Dendritic cell treated with granulocyte-macrophage colony-stimulating factor and Interleukin-4, amounts not matched to agents 40 ng/mL and 50 ng/mL, for 4 days (primary cell): ENCODE results near the gene VAMP8.
A peak's percentile ranks its signal among the peaks of the same experiment; 100 is the strongest.

Experiments
- H3K27ac Mint-ChIP-seq: one replicate; pipeline ENCODE4 v1.8.0; 2022; ENCODE audit warnings: mild to moderate bottlenecking, mixed read lengths
- H3K27me3 Mint-ChIP-seq: one replicate; pipeline ENCODE4 v1.8.0; 2022; ENCODE audit warnings: mild to moderate bottlenecking, mixed read lengths
- H3K36me3 Mint-ChIP-seq: one replicate; pipeline ENCODE4 v1.8.0; 2022; ENCODE audit warnings: low read depth, mixed read lengths
- H3K4me1 Mint-ChIP-seq: one replicate; pipeline ENCODE4 v1.8.0; 2022; ENCODE audit warnings: low read depth, mixed read lengths
- H3K4me3 Mint-ChIP-seq: one replicate; pipeline ENCODE4 v1.8.0; 2022; ENCODE audit warnings: mild to moderate bottlenecking, moderate library complexity, mixed read lengths
- H3K9me3 Mint-ChIP-seq: one replicate; pipeline ENCODE4 v1.8.0; 2022; ENCODE audit warnings: mixed read lengths
- intact Hi-C: fragments of 100-400 bp; cut with micrococcal nuclease; formaldehyde crosslinking; loops from one replicate; pipeline ENCODE4 v1.15.0; 2022

The VAMP8 gene

DNA sequence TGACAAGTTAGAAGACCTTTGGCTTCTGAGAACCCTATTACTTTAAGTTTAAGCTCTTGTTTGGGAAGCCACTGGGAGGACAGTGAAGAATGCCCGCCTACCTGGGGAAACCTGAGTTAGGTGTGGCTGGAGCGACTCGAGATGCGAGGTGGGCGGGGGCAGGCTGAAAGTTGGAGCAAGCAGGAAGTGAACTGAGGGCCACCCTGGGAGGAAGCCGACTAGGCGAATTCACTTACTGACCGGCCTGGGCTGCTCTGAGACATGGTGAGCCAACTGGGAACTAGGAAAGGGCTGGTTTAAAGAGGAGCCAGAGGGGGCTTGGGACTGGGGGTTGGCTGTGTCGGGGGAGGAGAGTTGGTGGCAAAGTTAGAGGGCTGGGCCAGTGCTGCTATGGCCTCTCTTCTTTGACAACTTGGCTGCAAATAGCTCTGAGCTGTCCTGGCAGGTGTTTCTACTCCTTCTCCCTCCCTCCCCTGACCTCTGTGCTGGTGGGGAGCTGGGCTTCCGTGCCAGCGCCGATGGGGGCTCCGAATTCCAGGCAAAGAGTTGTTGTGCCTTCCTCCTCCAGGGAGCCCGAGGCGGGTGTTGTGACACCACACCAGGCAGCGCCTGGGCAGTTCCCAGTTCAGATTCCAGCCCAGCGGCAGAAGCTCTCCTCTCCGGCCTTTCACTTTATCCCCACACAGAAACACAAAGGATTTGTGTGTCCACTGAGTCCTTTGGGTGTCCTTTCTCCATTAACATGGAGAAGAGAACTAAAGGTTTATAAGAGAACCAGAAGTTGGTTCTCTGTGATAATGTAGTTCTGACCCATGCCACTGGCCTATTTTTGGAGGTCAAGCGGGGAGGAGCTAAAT is at the start of gene VAMP8:
Gene VAMP8 (plus strand): TSS at position 201 of the 857 bp plus-strand sequence. CDS start 61 bp downstream, at position 262.
- H3K9me3 Mint-ChIP-seq = no peaks in the 10 kb centered on the region
- intact Hi-C loops = loop anchor here (2.0 kb wide), 2 partner anchors 17 kb away; partner anchors contain the start of genes GGCX and RNF181
- H3K27ac Mint-ChIP-seq = peak within 1 kb of the TSS; percentile 99
- no peaks in the 10 kb centered on the region for H3K27me3 Mint-ChIP-seq
- peaks cover 52% of the 10 kb centered on the region for H3K4me1 Mint-ChIP-seq
- peak within 1 kb of the TSS; percentile 97 for H3K4me3 Mint-ChIP-seq
- H3K36me3 Mint-ChIP-seq = peaks cover 55% of the 10 kb centered on the region

DNA sequence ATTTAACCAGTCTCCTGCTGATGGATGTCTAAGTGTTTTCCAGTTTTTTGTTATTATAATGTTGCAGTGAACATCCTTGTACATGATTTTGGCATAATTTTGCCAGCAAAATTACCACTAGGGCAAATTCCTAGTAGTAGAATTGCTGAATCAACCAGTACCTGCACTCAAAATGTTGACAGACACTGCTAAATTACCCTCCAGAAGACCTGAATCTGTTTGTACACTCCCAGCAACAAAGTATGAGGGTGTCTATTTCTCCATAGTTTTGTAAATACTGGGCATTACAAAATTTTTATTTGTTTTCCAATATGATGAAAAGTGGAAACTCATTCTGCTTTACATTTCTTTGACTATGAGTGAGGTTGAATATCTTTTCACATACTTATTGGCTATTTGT is 49.6 kb upstream of the VAMP8 start:
- Mint-ChIP-seq H3K36me3 (no peaks in the 10 kb centered on the region), H3K27ac (no peak overlapping the region), H3K4me3 (no peak overlapping the region), H3K27me3 (no peaks in the 10 kb centered on the region), H3K9me3 (no peaks in the 10 kb centered on the region), H3K4me1 (peaks cover 38% of the 10 kb centered on the region)
- intact Hi-C loops = no loop called here

DNA sequence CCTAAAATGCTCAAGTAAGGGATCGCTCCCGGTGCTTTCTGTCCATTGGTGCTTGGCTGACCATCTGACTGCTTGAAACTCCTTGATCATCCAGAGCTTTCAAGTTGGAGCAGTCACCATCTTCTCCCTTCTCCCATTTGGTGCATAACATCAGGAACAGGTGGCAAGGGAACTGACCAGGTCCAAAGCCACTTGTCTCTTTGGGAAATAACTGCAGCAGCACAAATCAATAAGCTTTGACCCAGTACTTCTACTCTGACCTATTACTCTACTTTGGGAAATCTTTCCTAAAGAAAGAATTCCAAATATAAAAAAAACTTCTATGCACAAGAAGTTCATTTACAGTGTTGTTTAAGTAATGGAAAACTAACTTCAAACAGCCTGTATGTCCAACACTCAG is 49.0 kb upstream of the VAMP8 start:
- H3K27ac Mint-ChIP-seq = no peak overlapping the region
- H3K27me3 Mint-ChIP-seq = no peaks in the 10 kb centered on the region
- H3K4me3 Mint-ChIP-seq = no peak overlapping the region
- no peaks in the 10 kb centered on the region for H3K9me3 Mint-ChIP-seq
- H3K36me3 Mint-ChIP-seq = no peaks in the 10 kb centered on the region
- intact Hi-C loops = no loop called here
- H3K4me1 Mint-ChIP-seq = peaks cover 33% of the 10 kb centered on the region

DNA sequence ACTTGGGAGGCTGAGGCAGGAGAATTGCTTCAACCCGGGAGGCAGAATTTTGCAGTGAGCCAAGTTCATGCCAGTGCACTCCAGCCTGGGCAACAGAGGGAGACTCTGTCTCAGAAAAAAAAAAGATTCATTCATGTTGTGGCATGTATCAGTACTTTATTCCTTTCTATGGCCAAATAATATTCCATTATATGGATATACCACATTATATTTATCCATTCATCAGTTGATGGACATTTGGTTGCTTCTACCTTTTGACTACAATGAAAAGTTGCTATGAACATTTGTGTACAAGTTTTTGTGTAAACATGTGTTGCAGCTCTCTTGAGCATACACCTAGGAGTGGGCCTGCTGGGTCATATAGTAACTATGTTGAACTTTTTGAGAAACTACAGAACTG is 47.6 kb upstream of the VAMP8 start:
- intact Hi-C loops = no loop called here
- Mint-ChIP-seq H3K4me1 (peaks cover 26% of the 10 kb centered on the region), H3K36me3 (no peaks in the 10 kb centered on the region), H3K27ac (no peak overlapping the region), H3K9me3 (no peaks in the 10 kb centered on the region), H3K27me3 (no peaks in the 10 kb centered on the region), H3K4me3 (no peak overlapping the region)

DNA sequence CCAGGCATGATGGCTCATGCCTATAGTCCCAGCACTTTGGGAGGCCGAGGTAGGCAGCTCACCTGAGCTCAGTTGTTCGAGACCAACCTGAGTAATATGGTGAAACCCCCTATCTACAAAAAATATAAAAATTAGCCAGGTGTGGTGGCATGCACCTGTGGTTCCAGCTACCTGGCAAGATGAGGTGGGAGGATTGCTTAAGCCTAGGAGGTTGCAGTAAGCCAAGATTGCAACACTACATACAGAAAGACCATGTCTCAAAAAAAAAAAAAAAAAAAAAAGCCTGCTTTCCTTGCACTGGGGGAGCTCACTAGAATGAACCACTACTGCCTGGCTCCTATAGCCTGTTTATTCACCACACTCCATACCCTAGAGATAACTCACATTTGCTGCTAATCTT is 45.8 kb upstream of the VAMP8 start:
- peaks cover 6% of the 10 kb centered on the region for H3K36me3 Mint-ChIP-seq
- no peak overlapping the region for H3K4me3 Mint-ChIP-seq
- no peaks in the 10 kb centered on the region for H3K27me3 Mint-ChIP-seq
- H3K9me3 Mint-ChIP-seq = no peaks in the 10 kb centered on the region
- peaks cover 30% of the 10 kb centered on the region for H3K4me1 Mint-ChIP-seq
- intact Hi-C loops = no loop called here
- H3K27ac Mint-ChIP-seq = no peak overlapping the region

DNA sequence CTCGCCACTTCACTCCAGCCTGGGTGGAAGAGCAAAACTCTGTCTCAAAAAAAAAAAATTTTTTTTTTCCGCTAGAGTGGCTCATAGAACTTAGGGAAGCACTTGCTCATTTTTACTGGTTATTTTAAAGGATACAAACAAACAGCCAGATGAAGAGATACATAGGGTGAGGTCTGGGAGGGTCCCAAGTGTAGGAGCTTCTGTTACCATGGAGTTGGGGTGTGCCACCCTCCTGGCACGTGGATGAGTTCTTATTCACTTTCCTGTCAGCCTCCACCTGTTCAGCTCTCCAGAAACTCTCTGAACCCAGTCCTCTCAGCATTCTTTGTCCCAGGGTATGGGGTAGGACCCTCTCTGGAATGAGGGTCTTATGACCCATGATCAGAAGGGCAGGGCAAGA is 43.3 kb upstream of the VAMP8 start:
- Mint-ChIP-seq H3K4me1 (peaks cover 33% of the 10 kb centered on the region), H3K4me3 (no peak overlapping the region), H3K27me3 (no peaks in the 10 kb centered on the region), H3K27ac (peak overlapping the region; percentile 59), H3K36me3 (peaks cover 23% of the 10 kb centered on the region), H3K9me3 (no peaks in the 10 kb centered on the region)
- intact Hi-C loops = no loop called here

DNA sequence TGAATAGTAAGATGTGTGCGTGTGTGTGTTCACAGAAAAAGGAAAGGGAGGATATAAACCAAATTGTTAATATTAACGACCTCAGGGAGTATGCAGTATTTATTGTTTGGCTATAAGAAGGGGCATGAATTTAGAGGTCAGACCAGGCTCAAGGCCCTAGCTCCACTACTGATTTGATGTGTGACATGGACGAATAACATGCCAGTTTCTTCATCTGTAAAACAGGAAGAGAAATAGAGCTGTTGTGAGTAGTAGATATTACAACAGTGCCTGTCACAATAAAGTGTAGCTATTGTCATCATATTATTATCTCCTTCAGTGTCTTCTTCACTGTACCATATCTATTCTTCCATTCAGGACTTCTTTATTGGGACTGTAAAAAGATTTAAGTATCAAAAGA is 42.5 kb upstream of the VAMP8 start:
- Mint-ChIP-seq H3K36me3 (peaks cover 30% of the 10 kb centered on the region), H3K27me3 (no peaks in the 10 kb centered on the region), H3K27ac (peak overlapping the region; percentile 59), H3K4me3 (peak overlapping the region; percentile 9), H3K4me1 (peaks cover 33% of the 10 kb centered on the region), H3K9me3 (no peaks in the 10 kb centered on the region)
- intact Hi-C loops = loop anchor here (5.0 kb wide), 1 partner anchor 33 kb away; no protein-coding TSS in a partner anchor

DNA sequence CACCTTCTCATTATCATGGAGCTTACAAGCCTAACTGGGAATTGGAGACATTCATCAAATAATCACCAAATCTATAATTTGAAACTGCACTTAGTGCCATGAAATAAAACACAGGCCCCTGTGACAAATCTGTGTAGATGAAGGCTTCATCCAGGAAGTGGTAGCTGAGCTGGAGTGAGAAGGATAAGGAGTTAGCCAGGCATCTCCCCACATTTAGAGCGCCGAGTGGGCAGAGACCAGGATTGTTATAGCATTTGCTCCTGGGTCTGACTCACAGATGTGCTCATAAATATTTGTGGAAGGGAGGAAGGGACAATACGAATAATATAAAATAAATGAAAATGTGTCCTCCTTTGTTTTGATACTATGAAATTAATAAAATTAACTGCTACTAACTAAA is 40.9 kb upstream of the VAMP8 start:
- peaks cover 46% of the 10 kb centered on the region for H3K36me3 Mint-ChIP-seq
- H3K9me3 Mint-ChIP-seq = no peaks in the 10 kb centered on the region
- no peaks in the 10 kb centered on the region for H3K27me3 Mint-ChIP-seq
- intact Hi-C loops = loop anchor here (5.0 kb wide), 1 partner anchor 34 kb away; no protein-coding TSS in a partner anchor
- peaks cover 36% of the 10 kb centered on the region for H3K4me1 Mint-ChIP-seq
- H3K27ac Mint-ChIP-seq = peak overlapping the region; percentile 59
- no peak overlapping the region for H3K4me3 Mint-ChIP-seq

DNA sequence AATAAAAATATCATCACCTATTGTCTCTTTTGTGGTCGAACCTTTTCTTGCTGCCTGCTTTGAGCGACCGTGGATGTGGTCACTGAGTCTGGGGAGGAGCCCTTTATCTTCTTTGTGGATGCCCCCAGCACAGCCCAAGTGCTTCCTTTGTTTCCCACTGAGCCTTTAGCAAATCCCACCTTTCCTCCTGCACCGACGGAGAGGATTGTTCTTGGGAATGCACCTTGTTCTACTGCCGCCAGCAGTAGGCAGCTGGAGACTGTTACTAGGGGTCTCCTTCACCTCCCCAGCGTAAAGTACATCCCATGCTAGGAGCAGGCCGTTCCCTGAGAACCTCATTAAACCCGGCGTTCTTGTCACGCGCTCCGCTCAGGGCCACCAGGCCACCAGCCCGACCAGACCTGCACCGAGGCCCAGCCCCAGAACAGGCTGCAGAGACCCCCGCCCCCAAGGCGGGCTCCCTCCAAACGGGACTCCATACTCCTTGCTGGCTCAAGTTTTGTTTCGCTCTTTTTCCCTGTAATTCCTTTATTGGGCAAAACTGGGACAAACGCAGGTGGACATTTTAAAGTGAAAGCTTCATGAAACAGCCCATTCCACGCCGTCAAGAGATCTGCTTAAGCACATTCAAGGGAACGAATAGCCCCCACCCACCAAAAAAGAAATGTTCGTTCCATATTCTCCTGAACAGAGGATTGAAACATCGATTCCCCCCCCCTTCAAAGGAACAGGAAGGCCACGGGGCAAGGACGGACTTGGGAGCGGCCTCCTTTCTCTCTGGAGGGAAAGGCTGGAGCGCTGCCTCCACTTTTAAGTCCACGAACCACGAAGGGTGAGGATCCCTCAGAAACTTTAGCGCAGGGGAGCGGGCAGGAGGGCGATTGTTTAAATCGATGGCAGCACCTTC is 39.5 kb upstream of the VAMP8 start:
- peak overlapping the region; percentile 96 for H3K4me3 Mint-ChIP-seq
- H3K27ac Mint-ChIP-seq = peak overlapping the region; percentile 99
- intact Hi-C loops = loop anchor here (2.0 to 5.0 kb wide), 2 partner anchors 36 to 99 kb away; no protein-coding TSS in a partner anchor
- H3K4me1 Mint-ChIP-seq = peaks cover 50% of the 10 kb centered on the region
- H3K27me3 Mint-ChIP-seq = no peaks in the 10 kb centered on the region
- peaks cover 60% of the 10 kb centered on the region for H3K36me3 Mint-ChIP-seq
- H3K9me3 Mint-ChIP-seq = no peaks in the 10 kb centered on the region

DNA sequence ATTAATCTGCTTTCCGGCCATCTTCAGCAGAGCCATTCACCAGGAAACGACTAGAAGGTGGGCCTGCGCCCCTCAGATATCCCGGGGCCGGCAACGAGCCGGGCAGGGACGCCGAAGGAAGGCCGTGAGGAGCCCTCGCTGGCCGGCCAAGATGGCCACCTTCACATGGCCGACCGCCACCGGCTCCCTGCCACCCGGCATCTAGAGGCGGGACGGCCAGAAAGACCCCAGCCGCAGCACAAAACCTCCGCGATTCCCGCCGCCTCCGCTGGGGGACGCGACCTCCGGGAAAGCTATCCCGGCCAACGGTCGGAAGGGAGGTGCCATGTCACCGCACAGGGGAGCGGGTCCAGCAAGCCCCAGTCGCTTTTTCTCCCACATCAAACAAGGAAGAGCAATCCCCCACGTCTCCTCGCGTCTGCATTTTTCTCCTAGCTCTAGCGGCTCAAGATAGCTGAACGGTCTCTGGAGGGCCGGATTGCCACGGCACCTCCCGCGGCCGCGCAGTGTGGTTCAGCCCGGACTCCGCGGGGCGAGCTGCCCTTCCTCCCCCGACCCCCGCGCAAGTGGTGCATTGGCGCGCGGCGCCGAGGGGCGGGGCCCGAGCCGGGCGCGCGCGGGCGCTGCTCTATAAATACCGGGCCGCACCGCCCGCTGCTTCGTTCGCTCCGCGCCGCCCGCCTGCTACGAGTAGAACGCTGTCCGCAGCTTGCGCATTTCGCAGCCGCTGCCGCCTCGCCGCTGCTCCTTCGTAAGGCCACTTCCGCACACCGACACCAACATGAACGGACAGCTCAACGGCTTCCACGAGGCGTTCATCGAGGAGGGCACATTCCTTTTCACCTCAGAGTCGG is 38.7 kb upstream of the VAMP8 start, which contains the start of gene MAT2A:
Gene MAT2A (plus strand): TSS at position 662 of the 854 bp plus-strand sequence. CDS start 120 bp downstream, at position 782.
- intact Hi-C loops = loop anchor here (1.0 to 5.0 kb wide), 3 partner anchors 36 to 118 kb away; no protein-coding TSS in a partner anchor
- Mint-ChIP-seq H3K4me1 (peaks cover 56% of the 10 kb centered on the region), H3K36me3 (peaks cover 69% of the 10 kb centered on the region), H3K9me3 (no peaks in the 10 kb centered on the region), H3K4me3 (peak within 1 kb of the TSS; percentile 96), H3K27ac (peak within 1 kb of the TSS; percentile 99), H3K27me3 (no peaks in the 10 kb centered on the region)

DNA sequence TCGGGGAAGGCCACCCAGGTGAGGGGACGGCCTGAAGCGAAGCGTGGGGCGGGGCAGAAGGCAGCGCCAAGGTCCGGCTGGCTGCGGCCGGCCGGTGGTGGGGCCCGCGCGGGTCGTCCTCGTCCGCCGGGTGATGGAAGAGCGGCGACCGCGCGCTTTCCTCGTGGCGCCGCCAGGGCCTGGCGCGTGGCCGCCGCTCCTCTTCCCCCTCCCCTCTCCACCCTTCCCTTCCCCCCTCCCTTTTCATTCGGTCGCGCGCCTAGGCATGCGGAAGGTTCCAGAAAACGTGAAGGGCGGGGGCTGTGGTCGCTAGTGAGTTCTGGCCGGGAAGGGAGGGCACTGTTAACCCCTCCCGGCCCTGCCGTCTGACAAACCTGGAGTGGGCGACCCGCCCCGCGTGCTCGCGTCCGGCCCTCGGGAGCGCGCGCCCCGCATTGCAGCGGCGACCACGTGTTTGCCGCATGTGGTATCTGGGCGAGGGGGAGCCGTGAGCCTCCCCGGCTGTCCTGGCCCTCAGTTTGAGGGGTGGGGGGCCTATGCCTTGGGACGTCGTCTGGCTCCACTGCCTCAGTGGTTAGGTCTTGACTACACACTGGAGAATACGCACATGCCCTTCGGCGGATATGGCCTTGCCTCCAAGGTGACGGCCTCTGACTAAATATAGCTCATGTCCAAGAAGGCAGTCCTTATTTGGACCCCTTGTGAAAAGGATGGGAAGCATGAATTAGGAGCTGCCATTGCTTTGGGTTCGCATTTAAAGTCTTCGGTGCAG is 37.8 kb upstream of the VAMP8 start:
- peak overlapping the region; percentile 99 for H3K27ac Mint-ChIP-seq
- H3K27me3 Mint-ChIP-seq = no peaks in the 10 kb centered on the region
- H3K4me1 Mint-ChIP-seq = peaks cover 58% of the 10 kb centered on the region
- H3K9me3 Mint-ChIP-seq = no peaks in the 10 kb centered on the region
- intact Hi-C loops = loop anchor here (1.0 to 5.0 kb wide), 3 partner anchors 37 to 119 kb away; no protein-coding TSS in a partner anchor
- peak overlapping the region; percentile 96 for H3K4me3 Mint-ChIP-seq
- H3K36me3 Mint-ChIP-seq = peaks cover 77% of the 10 kb centered on the region

DNA sequence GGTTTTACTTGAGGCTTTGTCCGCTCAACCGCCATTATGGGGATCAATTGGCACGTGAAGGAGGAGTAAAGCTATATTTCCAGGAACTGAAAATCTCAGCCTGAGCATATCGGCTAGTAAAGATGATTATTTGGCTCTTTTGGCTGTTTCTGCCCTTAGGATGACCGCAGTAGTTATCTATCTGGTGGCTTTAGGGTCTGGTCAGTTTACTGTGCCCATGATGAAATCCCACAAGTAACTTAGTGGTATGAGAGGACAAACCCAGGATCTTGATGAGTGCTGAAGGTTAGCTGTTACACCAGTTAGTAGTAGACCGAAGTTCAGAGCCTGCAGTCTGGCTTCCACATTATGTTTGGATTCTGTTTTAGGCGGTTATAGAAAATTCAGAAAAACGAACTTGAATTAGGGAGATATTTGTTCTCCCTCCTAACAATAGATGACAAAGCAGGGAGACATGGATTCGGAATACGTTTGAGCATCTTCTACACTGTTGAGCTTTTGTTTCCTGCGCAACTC is 37.2 kb upstream of the VAMP8 start:
- peaks cover 52% of the 10 kb centered on the region for H3K4me1 Mint-ChIP-seq
- peak overlapping the region; percentile 96 for H3K4me3 Mint-ChIP-seq
- H3K36me3 Mint-ChIP-seq = peaks cover 83% of the 10 kb centered on the region
- H3K27ac Mint-ChIP-seq = peak overlapping the region; percentile 99
- H3K9me3 Mint-ChIP-seq = no peaks in the 10 kb centered on the region
- intact Hi-C loops = no loop called here
- no peaks in the 10 kb centered on the region for H3K27me3 Mint-ChIP-seq
